GM19193 (cell line): ENCODE data around the gene HELZ.

Experiments used
- POLR2A ChIP-seq: IDR thresholded peaks from 4 replicates; pipeline ENCODE4 v1.6.1; 2011; ENCODE audit not compliant: insufficient read depth, insufficient read length; ENCODE audit errors: extremely low read depth

The HELZ gene

DNA sequence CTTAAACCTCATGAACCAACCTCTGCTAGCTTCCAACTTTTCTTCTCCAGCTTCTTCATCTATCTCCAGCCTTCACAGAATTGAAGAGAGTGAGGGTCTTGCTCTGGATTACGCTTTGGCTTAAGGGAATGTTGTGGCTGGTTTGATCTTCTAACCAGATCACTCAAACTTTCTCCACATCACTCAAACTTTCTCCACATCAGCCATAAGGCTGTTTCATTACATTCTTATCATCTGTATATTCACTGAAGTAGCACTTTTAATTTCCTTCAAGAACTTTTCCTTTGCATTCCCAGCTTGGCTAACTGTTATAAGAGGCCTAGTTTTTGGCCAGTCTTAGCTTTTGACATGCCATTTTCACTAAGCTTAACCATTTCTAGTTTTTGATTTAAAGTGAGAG, 148.4 kb downstream of the HELZ start:
- no peak for TF ChIP-seq POLR2A

DNA sequence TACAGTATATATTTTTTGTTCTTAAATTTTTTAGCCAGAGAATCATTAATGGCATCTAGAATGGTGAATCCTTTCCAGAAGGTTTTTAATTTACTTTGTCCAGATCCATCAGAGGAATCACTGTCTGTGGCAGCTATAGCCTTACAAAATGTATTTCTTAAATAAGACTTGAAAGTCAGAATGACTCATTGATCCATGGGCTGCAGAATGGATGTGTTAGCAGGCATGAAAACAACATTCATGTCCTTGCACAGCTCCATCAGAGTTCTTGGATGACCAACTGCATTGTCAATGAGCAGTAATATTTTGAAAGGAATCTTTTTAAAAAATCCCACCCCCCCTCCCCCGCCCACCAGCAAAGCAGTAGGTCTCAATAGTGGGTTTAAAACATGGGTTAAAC, 149.2 kb downstream of the HELZ start:
- no peak for TF ChIP-seq POLR2A

DNA sequence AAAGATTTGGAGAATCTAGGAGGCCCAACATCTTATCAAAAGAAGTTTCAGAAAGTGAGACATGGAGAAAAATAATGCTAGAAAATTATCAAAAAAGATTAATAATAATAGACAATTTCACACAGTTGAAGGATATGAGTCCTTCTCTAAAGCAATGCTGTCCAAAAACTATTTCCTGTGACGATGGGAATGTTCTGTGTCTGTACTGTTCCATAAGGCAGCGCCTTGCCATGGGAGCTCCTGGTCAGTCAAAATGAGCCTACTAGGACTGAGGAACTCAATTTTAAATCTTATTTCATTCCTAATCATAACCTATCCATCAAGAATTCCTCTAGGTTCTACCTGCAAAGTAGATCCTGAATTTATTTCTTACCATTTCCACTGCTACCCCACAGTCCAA, 151.6 kb downstream of the HELZ start:
- TF ChIP-seq POLR2A, result no peak

DNA sequence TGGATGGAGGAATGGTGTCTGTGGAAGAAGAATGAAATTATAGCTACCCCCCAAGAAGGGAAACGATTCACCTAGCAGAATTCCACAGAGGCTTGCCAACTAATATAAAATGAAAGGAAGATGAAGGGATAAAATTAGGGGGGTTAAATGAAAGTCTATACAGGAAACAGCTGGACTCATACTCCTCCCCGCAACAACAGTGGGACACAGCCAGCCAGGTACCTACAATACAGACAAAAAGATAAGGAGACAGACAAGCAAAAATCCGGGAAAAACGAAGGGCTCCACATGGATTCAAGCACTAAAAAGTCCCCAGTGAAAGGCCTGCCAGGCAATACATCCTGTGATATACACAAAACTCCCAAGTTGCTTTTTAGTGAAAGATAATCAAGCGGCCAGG, 152.7 kb downstream of the HELZ start:
- TF ChIP-seq POLR2A, result no peak

DNA sequence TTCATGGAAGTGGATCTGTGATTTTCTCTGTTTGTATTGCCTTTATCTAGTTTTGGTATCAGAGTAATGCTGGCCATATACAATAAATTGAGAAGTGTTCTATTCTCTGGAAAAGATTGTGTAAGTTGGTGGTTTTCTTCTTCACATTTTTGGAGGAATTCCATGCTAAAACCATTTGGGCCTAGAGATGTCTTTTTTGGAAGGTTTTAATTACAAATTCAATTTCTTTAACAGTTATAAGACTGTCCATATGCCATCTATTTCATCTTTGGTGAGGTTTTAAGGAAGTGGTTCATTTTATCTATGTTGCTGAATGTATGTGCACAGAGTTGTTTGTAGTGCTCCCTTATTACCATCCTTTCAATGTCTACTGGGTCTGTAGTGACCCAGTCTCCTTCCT, 154.7 kb downstream of the HELZ start:
- no peak for TF ChIP-seq POLR2A

DNA sequence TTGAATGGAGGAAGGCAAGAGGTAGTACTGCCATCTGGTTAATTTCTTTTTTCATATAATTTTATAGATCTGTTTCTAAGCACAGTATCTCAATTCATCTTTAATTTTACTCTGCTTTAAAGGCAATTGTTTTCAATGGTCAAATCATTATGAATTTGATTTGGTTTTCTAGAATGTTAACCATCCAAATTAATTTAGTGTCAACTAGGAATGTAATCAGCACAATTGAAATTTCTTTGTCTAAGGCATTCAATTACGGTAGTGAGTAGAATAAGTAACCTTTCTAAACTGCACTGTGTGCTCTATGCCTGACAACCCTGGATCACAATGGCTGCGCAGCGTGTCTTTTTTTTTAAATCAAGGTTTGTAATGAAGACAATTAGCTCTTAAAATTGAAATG, 156.4 kb downstream of the HELZ start:
- no peak for TF ChIP-seq POLR2A

DNA sequence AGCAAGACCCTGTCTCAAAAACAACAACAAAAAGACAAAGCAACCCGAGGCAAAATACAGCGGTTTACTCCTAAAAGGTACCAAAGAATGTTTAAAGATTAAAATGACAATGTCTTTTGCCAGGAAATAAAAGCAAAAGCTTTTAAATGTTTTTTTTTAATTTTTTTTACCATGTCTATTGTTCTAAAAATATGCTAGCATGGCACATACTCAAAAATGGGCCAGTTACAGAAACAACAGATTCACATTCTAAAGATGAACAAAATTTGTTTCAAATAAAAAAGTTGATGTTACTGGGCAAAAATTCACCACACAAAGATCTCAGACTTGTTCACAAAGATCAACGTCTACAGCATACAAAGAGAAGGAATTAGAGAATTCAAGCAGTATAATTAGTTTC, 159.6 kb downstream of the HELZ start:
- no peak for TF ChIP-seq POLR2A

DNA sequence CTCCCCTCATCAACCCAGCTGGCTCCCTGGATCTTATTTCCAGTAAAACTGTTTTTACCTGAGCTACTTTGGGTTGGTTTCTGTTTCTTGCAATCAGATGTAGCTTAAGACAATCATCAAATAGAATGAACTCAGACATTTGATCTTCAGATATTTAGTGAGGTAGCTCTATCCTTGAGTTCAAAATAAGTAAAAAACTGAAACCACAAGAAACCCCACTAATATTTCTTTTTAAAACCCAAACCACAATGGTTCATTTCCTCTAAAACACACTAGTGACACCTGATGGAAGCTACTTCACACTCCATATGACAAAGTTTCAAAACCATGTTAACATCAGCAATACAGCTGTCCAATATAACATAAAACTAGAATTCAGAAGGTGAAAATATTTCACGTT, 162.9 kb downstream of the HELZ start:
- no peak for TF ChIP-seq POLR2A

DNA sequence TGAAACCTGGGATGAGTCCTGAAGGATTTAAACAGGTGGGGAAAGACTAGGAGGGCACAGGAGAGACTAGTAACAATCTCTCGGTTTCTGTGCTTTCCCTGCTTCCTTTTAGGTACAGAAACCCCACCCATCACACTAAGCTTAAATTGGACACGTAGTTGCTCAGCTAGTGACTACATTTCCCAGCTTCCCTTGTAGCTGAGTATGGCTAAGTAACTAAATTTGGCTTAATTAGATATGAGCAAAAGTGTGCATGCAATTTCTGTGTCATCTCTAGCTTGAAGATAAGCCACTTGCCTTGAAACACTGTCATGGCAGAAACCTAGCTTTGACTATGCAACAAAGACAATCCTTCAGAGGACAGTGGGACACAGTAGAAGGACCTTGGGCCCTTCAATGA, 164.2 kb downstream of the HELZ start:
- TF ChIP-seq POLR2A, result no peak

DNA sequence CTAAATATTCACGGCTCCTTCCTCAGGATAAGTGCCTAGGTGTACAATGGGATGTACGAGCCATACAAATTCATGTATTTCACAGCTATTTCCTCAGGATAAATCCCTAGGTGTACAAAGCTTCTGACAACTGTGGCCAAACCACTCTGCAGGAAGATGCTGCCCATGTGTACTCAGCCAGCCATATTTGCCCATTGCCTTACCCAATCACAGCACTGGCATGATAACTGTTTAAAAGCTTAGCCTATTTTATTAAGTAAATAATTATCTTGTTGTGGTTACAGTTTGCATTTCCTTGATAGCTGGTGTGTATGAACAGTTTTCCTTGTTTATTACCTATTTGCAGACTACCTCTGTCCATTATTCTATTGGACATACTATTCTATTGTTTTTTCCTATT, 165.5 kb downstream of the HELZ start:
- TF ChIP-seq POLR2A, result no peak

DNA sequence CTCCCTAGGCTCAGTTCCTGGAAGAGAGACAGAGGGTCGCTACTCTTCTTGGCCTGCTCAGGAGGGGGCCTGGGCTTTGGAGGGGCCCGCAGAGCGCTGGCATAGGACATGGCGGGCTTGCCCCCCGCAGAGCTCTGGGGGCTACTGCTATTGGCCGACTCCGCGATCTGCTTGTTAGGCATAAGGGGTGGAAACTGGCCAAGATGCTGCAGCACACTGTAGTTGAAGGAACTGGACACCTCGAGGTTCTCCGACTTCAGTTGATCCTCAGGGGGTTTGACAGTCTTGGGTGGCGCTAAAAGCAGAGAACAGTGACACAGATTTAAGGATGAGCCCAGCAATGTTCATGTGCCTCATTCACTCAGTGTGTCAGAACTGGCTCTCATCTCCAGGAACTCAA, 166.7 kb downstream of the HELZ start:
- no peak for TF ChIP-seq POLR2A

DNA sequence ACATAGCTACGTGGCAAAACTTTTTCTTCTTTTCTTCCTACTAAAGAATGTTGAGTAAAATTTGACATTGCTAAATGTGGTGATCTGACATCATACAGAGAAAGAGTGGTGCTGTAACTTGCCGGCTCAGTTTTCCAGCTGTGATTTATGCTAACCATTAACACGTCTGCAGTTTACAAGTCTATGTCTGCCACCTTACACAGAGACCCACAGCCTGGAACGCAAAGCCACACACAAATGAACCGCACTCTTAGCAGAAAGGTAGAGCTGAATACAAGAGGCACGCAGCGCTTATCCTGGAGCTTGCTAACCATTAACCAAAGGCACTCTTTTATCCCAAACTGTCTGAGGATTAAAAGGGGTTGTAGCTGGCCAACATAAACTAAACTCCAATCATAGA, 168.7 kb downstream of the HELZ start:
- TF ChIP-seq POLR2A, result no peak

DNA sequence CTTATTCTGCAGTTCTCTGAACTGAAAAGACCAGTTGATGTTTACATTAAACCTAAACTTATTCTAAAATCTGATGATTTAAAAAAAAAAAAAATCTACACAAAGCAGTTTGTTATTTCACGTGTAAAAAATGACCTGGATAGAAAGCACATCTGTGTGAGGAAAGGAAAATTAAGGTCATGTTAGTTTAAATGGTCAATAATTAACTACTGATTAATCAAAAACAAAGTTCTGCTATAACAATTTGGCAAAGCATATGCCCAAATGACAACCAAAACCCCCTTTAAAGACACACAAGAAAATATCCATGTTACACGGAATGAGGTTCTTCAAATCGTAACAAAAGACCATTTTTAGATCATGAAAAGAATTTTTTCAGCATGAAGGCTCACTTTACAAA, 170.2 kb downstream of the HELZ start:
- TF ChIP-seq POLR2A, result no peak

DNA sequence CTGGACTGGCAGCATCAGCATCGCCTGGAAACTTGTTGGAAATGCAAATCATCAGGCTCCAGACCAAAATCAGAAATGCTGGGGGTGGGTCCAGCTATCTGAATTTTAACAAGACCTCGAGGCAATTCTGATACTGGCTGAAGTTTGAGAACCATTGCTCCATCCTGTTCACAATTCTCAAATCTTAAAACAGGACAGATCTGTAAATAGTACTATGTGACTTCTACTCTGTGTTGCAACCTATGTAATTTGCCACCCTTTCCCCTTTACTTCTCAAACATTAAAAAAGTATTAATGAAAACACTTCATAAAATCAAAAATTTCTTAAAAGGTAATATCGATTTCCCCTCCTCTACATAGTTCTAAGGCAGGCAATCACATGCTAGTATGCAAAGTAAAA, 172.1 kb downstream of the HELZ start:
- TF ChIP-seq POLR2A, result no peak

DNA sequence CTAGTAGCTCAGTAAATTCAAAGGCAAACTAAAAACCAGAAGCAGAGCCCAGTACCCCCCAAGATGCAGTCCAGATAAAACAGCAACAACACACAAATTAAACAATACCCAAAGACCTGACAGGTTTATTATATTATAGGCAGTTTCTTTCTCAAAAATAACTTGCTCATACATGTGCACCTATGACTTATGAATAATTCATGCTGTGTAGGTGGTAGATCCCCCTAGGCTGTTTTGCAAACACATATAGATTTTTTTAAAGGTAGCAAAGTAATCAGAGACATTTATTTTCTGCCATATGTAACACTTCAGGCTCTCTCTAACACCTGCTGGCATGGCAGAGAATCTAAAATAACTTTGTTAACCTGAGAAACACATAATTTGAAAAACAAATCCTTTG, 173.4 kb downstream of the HELZ start:
- no peak for TF ChIP-seq POLR2A

DNA sequence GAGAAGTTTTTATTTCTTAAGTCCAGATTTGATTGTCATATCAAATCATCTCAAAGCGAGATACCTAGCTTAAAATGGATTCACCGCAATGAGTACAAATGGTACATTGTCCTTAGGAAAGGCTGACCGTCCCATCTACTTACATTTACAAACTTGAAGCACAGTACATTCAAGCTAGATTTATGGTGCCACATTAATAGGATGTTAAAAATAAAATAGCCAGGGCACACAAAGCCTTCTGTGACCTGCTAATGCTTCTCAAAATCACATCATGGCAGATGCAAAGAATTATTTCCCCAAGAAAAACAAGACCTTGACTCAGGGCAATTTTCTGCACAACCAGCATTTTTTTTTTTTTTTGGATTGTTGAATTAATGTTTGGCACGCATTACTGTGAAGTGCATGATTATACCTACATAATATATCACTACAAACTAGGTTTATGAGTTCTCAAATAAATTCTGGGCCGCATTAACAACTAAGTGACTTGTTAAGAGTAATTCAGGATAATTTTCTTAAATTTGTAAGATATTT, 175.3 kb downstream of the HELZ start:
- TF ChIP-seq POLR2A, result no peak

DNA sequence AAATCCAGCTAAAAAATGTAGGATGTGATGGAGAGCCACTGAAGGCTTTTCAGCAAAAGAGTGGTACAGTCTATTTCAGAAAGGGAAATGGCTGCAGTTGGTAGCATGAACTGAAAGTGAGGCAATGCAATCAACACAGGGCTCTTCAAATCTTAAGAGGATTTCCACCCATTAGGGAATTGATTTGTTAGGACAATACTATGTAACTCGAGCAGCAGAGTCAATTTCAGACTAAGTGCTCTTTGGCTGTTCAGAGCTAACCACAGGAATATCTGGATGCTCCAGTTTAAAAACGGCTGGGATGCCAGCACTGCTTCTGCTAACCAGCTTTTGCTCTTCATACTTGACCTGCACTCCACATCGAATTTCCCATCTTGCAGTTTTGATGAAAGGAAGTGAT, 176.0 kb downstream of the HELZ start:
- TF ChIP-seq POLR2A, result no peak
